A204.1 (cell line): ENCODE results near the gene IL2RG.
A peak's percentile ranks its signal among the peaks of the same experiment; 100 is the strongest.

Experiments used
- FAIRE-seq: peaks from 2 replicates; lab custom pipeline; 2012; peaks lifted over from hg19 to GRCh38; lab: Jason Lieb, UNC

The IL2RG gene

DNA sequence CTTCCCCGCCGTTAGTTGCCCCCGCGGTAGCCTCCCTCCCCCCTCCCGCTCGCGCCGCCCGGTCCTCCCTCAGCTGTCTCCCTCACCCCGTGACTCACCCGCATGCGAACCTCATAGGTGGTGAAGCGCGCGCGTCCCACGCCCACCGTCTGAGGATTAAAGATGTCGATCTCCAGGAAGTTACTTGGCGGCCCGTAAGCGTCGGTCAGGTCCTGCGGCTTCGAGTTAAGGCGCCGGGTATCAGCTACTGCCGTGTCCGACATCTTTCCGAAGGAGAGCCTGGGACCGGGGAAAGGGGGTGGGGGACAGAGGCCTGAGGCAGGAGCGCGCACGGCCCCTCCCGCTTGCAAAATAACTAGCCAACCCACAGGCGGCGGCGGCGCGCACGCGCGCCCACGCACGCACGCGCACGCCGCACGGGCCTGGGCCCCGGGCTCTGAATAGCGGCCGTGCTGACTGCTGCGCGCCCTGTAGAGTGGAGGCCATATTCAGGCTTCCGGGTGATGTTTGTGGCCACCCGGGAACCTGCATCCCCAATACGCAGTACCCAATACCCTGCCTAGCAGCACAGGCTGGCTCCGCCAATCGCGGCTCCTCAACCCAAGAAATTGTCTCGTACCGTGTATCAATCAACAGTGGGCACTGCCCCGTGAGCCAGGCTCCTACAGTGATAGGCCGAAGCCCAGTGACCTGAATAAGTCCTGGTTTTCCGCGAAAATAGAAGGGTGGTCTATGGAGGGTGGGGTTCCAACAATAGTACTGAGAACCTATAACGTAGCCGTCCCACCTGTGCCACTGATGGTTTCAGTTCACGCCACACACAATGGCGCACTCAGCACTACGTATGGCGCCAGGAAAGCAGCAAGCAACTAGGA is 43.1 kb downstream of the IL2RG start, which contains the start of gene SNX12:
Gene SNX12 (minus strand): TSS at position 291 of the 875 bp plus-strand sequence. CDS start 28 bp downstream, at position 263.
- peak; percentile 25 for FAIRE-seq

DNA sequence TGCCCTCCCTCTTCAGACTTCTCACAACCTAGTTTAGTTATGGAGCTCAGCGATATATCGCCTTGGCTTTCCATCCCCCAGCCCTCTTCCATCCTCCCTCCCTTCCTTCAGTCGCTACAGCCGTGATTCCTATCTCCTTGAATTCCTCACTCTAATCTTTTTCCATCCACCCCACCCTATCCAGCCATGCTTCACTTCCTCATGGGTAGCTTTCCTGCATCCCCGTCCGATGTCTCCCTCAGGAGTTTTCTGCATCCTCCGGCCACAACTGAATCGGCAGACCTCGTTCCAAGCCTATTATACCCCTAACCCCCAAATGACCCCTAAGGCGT is 43.7 kb downstream of the IL2RG start:
- no peak for FAIRE-seq

DNA sequence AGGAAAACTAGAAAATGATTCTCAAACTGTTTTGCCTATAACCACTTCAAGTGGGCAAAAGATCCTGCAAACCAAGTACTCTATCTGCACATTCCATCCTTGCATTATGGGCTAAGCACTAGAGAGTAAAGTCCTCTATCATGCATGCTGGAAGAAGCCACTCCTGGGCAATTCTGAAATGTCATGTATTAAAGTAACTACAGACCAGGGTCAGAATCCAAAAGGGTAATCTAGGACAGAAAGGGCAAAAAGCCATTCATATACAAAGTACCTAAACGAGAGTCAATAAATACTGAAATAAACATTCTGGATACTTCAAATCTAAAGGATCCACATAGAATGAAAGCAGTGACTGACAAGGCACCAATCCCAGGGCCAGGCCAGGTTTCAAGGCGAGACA is 44.3 kb downstream of the IL2RG start:
- FAIRE-seq: no peak

DNA sequence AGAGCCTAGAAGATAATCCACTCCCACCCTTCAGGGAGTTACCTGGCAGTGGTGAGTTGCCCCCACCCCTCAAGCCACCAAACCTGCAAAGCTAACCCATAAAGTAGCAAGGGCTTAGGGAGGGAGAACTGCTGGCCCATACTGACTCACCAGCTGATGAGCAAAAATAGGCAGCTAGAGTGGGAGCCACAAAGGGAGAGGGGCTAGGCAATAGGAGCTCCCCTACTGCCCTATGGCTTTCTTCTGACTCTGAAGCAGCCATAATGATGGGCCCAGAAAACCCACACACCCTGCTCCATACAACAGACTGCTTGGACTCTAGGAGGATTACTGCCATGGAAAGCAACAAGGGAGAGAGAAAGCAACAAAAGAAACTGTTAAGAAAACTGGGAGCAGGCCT is 51.2 kb downstream of the IL2RG start:
- FAIRE-seq: no peak

DNA sequence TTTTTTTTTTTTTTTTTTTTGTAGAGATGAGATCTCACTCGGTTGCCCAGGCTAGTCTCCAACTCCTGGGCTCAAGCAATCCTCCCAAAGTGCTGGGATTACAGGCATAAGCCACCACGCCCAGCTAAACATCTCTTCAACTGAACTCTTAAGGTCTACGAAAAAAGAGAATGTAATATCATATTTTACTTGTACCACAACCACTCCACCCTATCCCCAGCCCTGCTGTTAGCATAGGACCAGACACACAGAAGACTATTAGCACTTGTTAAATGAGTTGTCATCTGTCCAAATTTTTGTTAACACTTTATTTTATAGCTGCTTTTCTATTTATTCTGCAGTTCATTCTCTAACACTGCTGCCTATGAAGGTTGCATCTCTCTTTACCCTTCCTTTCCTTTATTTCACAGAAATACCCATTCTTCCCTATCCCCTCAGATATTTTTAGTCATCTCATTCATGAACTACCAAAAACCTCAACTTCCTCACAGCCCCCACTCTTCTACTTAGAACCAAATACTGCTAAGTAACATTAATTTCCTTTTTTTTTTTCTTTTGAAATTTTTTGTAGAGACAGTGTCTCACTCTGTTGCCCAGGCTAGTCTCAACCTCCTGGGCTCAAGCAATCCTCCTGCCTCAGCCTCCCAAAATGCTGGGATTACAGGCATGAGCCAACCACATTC is 53.4 kb downstream of the IL2RG start:
- FAIRE-seq: no peak
